ENCODE data around the gene ZDHHC22.

DNA sequence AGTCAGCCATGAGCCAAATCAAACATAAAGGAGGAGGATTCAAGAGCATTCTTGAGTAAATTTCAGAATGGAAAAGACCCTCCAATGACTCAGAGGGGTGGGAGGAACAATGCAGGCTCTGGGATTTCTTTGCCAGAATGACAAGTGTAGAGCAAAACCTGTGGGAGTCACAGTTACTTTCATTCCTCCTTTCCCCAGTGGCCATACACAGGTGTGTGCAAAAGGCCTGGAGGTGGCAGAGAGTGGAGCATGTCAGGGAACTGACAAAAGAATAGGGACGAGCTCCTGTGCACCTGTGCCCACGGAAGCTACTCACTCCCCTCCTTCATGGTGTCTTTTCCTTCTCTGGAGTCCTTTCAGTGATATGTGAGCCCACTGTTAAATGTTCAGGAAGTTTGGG is 52.9 kb downstream of the ZDHHC22 start:
- TF ChIP-seq, protein P1, sequence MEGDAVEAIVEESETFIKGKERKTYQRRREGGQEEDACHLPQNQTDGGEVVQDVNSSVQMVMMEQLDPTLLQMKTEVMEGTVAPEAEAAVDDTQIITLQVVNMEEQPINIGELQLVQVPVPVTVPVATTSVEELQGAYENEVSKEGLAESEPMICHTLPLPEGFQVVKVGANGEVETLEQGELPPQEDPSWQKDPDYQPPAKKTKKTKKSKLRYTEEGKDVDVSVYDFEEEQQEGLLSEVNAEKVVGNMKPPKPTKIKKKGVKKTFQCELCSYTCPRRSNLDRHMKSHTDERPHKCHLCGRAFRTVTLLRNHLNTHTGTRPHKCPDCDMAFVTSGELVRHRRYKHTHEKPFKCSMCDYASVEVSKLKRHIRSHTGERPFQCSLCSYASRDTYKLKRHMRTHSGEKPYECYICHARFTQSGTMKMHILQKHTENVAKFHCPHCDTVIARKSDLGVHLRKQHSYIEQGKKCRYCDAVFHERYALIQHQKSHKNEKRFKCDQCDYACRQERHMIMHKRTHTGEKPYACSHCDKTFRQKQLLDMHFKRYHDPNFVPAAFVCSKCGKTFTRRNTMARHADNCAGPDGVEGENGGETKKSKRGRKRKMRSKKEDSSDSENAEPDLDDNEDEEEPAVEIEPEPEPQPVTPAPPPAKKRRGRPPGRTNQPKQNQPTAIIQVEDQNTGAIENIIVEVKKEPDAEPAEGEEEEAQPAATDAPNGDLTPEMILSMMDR (IDR thresholded peaks at IDR 0.05 in 8 of 11, conservative IDR thresholded peaks at IDR 0.05 in 3 of 11), result no peak
- TF ChIP-seq POLR2AphosphoS5 (IDR thresholded peaks at IDR 0.05), result no peak
- TF ChIP-seq POLR2A (IDR thresholded peaks at IDR 0.05), result no peak
